HUES64 (cell line): ENCODE measurements around the gene CYCS. TPM values are rescaled to one million over a fixed set of nuclear protein-coding genes. Genes with fewer than 3 reads are reported as not detected.
"Not testable (repeated sequence)": the region's sequence is repeated elsewhere in the genome, so short reads cannot be mapped to it uniquely, and the experiment has no call there.

Experiments used
- H3K27ac ChIP-seq: 2 replicates; pipeline ENCODE4 v1.7.0; 2013; ENCODE audit warnings: low read depth, low read length, inconsistent platforms
- H3K27me3 ChIP-seq: 2 replicates; pipeline ENCODE4 v1.6.1; 2013; ENCODE audit warnings: mild to moderate bottlenecking, low read length; ENCODE audit not compliant: insufficient read depth
- H3K36me3 ChIP-seq: 2 replicates; pipeline ENCODE4 v1.6.1; 2013; ENCODE audit warnings: mild to moderate bottlenecking, low read length; ENCODE audit not compliant: insufficient read depth
- H3K4me1 ChIP-seq: 2 replicates; pipeline ENCODE4 v1.6.1; 2013; ENCODE audit warnings: mild to moderate bottlenecking, low read length, moderate library complexity; ENCODE audit not compliant: insufficient read depth
- H3K4me3 ChIP-seq: 2 replicates; pipeline ENCODE4 v1.5.1; 2013; ENCODE audit warnings: mild to moderate bottlenecking, low read length, moderate library complexity
- H3K9ac ChIP-seq: 2 replicates; pipeline ENCODE4 v1.6.1; 2013; ENCODE audit warnings: mild to moderate bottlenecking, low read depth, low read length
- H3K9me3 ChIP-seq: 2 replicates; pipeline ENCODE4 v1.6.1; 2013; ENCODE audit warnings: low read depth, low read length; ENCODE audit not compliant: insufficient read depth
- WGBS: fragments of 150-250, 120-280 bp; methylation state at CpG from one replicate; pipeline ENCODE4 v1.1.7; 2013; ENCODE audit warnings: missing lambda C conversion rate; 5-methylcytosine and 5-hydroxymethylcytosine counted together
- polyA plus RNA-seq, 2 experiments: library from polyadenylated mRNA; stranded (reverse); fragments of 50-300 nt; gene quantifications; one replicate each; pipeline ENCODE4 v1.2.3, GENCODE V29; 2013

CYCS gene
- 199 TPM for polyA plus RNA-seq (2013, experiment 1 of 2)
- polyA plus RNA-seq (2013, experiment 2 of 2): 216 TPM

DNA sequence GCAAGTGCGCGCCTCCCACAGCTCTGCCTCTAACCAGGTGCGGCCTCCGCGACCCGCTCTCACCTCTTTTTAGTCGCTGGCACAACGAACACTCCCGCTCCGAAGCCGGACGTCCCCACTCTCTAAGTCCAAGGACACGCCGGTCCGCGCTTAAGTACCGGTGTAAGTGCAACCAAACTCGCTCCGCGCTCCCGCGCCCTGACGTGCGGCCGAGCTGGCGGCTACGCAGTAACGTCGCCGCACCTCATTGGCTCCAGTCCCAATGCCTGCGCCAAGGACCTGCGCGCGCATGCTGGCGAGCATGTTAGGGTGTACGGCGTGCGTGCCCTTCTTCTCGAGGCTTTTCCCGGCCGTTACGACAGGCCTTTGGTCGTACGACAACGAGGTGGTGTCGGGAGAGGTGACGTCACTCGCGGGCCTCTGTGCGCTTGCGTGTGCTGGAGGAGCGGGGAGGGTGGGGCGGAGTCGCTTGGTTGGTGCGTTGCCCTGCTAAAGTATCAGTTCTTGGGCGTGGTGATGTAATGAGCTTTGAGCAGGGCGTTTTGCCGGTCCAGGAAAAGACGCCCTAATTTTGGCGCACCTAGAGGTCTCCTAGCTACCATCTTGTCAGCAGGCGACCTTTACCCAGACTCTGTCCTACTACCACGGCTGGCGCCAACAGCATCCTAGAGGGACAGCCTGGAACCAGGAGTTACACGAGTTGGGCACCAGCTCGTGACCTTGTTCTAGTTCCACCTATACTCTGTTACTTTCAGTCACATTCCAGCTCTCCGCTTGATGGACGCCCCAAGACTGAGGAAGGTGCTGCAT is at the start of gene CYCS:
Gene CYCS, minus strand, starts transcription at position 124 of the 810 bp plus-strand sequence. CDS start 1,141 bp downstream, outside the sequence.
- H3K27ac ChIP-seq: peak within 1 kb of the TSS; percentile 89
- H3K27me3 ChIP-seq: no peaks in the 10 kb centered on the region
- peaks cover 34% of the 10 kb centered on the region for H3K36me3 ChIP-seq
- WGBS: under 1% methylated on average over 67 of the region's 67 CpGs
- H3K4me1 ChIP-seq: no peaks in the 10 kb centered on the region
- no peaks in the 10 kb centered on the region for H3K9me3 ChIP-seq
- H3K4me3 ChIP-seq: peak within 1 kb of the TSS; percentile 99
- H3K9ac ChIP-seq: peak within 1 kb of the TSS; percentile 93

DNA sequence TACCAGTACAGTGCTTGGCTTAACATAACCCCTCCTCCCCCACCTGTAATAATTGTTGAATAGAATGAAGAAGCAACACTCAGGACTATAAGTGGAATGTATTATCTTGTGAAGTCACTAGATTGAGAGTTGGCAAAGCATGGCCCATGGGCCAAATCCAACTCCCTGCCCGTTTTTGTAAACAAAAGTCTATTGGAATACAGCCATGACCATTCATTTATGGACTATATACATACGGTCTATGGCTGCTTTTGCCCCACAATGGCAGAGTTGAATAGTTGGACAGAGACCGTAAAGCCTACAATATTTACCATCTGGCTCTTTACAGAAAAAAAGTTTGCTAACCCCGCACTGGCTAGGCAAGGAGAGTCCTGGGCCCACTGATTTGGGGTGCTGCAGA is 48.1 kb upstream of the CYCS start:
- no peak overlapping the region for H3K9ac ChIP-seq
- 74% methylated on average over 4 of the region's 4 CpGs for WGBS
- no peak overlapping the region for H3K27ac ChIP-seq
- no peaks in the 10 kb centered on the region for H3K27me3 ChIP-seq
- H3K9me3 ChIP-seq: peaks cover 5% of the 10 kb centered on the region; the same call in 1 of the 2 replicates
- peaks cover 22% of the 10 kb centered on the region for H3K4me1 ChIP-seq
- H3K36me3 ChIP-seq: no peaks in the 10 kb centered on the region
- H3K4me3 ChIP-seq: no peak overlapping the region

DNA sequence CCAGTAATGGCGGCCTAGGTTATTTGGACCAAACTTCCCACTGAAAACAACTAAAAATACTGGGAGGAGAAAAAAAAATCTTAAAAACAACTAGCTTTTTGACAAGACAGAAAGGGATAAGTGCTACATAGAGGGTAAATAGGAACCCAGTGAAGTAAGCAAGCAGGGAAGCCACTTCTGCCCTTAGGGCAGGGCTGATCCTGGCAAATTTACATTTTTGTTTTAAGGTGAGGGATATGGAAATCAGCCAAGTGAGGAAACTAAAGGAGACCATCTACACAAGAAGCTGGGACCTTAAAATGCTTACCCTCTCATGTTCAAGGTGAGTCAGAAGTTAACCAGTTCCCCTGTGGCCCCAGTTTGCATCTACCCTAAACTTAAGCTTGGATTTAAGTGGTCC is 46.5 kb upstream of the CYCS start:
- no CpG with 5 or more reads among the region's 1 CpG for WGBS
- H3K27ac ChIP-seq: no peak overlapping the region
- no peak overlapping the region for H3K9ac ChIP-seq

DNA sequence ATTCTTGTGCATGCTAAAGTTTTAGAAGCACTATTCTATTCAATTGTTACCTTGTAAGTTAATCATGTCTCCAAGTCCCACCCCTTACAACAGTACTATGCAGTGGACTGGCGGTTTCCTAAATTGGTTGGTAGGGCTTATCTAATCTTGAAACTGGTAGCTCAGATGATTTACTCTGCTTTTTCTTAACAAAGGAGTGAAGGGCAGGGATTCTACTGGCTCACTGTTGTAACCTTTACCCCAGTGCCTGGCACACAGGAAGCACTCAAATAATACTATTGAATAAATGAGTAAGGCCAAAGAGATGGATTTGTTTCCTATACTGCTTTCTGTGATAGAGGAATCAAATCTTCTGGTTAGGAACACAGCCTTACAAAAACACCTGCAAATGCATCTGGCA is 46.0 kb upstream of the CYCS start:
- WGBS: 82% methylated on average over 1 of the region's 1 CpG
- Histone ChIP-seq H3K36me3 (no peaks in the 10 kb centered on the region), H3K9ac (no peak overlapping the region), H3K27me3 (no peaks in the 10 kb centered on the region), H3K4me3 (no peak overlapping the region), H3K9me3 (peaks cover 5% of the 10 kb centered on the region; the same call in 1 of the 2 replicates), H3K27ac (no peak overlapping the region), H3K4me1 (peaks cover 22% of the 10 kb centered on the region)

More for the DNA sequence above, 46.5 kb upstream of the CYCS start:
- Histone ChIP-seq H3K36me3 (no peaks in the 10 kb centered on the region), H3K4me1 (peaks cover 22% of the 10 kb centered on the region), H3K9me3 (peaks cover 5% of the 10 kb centered on the region; the same call in 1 of the 2 replicates), H3K27me3 (no peaks in the 10 kb centered on the region), H3K4me3 (no peak overlapping the region)

DNA sequence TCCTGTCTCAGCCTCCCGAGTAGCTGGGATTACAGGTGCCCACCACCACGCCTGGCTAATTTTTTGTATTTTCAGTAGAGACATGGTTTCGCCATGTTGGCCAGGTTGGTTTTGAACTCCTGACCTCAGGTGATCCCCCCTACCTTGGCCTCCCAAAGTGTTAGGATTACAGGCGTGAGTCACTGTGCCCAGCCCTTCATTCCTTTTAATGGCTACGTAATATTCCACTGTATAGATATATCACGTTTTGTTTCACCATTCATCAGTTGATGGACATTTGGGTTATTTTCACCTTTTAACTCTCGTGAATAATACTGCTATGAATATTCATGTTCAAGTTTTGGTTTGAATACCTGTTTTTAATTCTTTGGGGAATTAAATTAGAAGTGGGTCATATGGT is 44.6 kb upstream of the CYCS start:
- 98% methylated on average over 7 of the region's 7 CpGs for WGBS
- Histone ChIP-seq H3K9ac (no peak overlapping the region), H3K4me3 (no peak overlapping the region), H3K27ac (no peak overlapping the region), H3K36me3 (no peaks in the 10 kb centered on the region), H3K9me3 (peaks cover 5% of the 10 kb centered on the region; the same call in 1 of the 2 replicates), H3K27me3 (no peaks in the 10 kb centered on the region), H3K4me1 (peaks cover 22% of the 10 kb centered on the region)

DNA sequence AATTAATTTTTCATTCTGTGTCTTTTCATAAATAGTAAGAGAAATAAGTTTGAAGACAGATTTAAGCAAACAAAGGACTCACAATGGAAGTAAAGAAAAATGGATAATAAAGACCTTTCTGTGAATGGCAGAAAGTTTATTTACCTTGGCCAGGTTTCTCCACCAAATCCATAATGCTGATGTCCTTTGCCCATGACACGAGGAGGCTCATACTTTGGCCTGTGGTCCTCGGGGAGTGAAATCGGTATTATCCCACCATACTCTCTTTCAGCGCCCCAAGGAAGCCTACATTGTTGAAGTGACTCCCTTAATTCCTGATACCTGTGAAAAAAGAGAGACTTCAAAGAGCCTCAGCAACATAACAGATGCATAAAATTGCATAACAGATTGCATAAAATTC is 43.1 kb upstream of the CYCS start:
- Histone ChIP-seq H3K27me3 (no peaks in the 10 kb centered on the region), H3K4me3 (no peak overlapping the region), H3K9me3 (peaks cover 5% of the 10 kb centered on the region; the same call in 1 of the 2 replicates), H3K36me3 (no peaks in the 10 kb centered on the region), H3K4me1 (peaks cover 22% of the 10 kb centered on the region), H3K27ac (no peak overlapping the region), H3K9ac (no peak overlapping the region)
- 93% methylated on average over 4 of the region's 4 CpGs for WGBS

DNA sequence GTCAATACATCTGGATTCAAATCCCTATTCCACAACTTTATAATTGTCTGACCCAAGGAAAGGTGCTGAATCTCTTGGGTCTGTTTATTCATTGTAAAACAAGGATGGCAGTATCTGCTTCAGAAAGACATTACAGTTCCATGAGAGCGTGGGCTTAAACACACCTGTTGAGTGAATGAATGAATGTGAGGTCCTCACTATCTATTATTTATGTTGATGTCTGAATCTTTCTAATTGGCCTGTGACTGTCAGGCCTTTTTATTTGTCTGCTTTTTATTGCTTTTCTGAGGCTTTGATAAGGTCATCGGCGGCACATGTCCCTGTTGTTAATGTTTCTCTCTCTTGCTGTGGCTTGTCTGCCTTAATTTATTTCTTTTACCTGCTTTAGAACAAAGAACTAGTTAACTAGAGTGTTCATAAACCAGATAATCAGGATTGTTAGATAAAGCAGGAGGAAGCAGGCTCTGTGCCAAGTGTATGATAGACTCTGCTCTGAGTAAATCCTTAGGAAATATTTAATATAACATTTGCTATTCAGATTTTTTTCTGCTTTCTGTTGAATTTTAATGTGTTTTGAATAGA is 42.3 kb upstream of the CYCS start:
- Histone ChIP-seq H3K4me1 (peaks cover 19% of the 10 kb centered on the region), H3K27ac (no peak overlapping the region), H3K36me3 (no peaks in the 10 kb centered on the region), H3K27me3 (no peaks in the 10 kb centered on the region), H3K9me3 (peaks cover 5% of the 10 kb centered on the region; the same call in 1 of the 2 replicates), H3K9ac (no peak overlapping the region), H3K4me3 (no peak overlapping the region)
- 91% methylated on average over 3 of the region's 3 CpGs for WGBS

DNA sequence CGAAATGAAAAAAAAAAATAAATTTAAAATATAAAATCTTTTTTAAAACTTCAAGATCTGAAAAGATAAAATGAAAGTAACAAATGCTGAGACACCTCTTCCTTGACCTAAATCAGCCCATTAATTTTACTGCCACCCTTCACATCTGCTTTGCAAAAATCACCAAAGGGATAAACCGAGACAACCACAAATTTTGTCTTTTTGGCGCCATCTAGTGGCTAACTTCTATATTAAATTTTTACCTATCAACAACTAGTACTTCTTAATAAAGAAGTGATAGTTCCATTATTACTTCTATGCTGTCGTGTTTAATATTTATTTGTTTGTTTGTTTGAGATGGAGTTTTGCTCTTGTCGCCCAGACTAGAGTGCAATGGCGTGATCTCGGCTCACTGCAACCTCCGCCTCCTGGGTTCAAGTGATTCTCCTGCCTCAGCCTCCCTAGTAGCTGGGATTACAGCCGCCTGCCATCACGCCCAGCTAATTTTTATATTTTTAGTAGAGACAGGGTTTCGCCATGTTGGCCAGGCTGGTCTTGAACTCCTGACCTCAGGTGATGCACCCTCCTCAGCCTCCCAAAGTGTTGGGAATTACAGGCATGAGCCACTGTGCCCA is 35.0 kb upstream of the CYCS start:
- not testable (repeated sequence) for H3K9ac ChIP-seq, H3K27me3 ChIP-seq, H3K4me3 ChIP-seq, H3K9me3 ChIP-seq, H3K27ac ChIP-seq, H3K36me3 ChIP-seq, H3K4me1 ChIP-seq
- WGBS: 61% methylated on average over 9 of the region's 11 CpGs

DNA sequence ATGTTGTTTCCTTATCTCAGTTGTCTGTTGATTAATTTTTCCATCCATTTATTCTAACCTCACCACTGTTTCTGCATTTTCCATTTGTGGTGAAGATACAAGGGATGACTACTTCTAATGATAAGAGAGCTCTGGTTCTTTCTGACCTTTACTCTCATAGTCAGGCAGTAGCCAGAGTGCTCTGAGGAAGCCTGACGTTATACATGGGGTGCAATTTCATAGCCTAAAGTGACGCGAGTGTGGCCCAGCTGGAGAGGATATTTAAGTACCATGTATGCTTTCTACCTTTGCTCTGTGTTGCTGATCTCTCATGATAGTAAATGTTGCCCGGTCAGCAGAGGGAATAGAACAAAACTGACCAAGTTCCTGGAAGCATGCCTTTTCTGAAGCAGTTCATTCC is 33.9 kb upstream of the CYCS start:
- no peak overlapping the region for H3K27ac ChIP-seq
- H3K9ac ChIP-seq: no peak overlapping the region
- no peaks in the 10 kb centered on the region for H3K27me3 ChIP-seq
- no peaks in the 10 kb centered on the region for H3K9me3 ChIP-seq
- H3K4me3 ChIP-seq: no peak overlapping the region
- no peaks in the 10 kb centered on the region for H3K36me3 ChIP-seq
- WGBS: 93% methylated on average over 4 of the region's 4 CpGs
- H3K4me1 ChIP-seq: no peaks in the 10 kb centered on the region

DNA sequence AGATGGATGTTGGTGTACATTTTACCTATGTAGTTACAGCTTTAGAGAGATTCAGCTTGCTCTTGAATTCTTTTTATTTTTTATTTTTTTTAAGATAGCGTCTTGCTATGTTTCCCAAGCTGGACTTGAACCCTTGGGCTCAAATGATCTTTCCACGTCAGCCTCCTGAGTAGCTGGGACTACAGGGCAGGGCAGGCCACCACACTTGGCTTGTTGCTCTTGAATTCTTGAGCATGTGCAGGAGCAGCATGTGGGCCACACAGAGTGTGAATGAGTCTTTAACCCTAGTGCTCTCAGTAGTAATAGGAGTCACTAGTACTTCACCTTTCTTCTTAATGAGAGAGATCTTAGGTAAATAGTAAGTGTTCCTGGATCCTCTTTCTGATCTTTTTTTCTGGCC is 26.7 kb upstream of the CYCS start:
- no peak overlapping the region for H3K9ac ChIP-seq
- no peaks in the 10 kb centered on the region for H3K9me3 ChIP-seq
- WGBS: 89% methylated on average over 2 of the region's 2 CpGs
- H3K27me3 ChIP-seq: no peaks in the 10 kb centered on the region
- peaks cover 16% of the 10 kb centered on the region for H3K4me1 ChIP-seq
- no peaks in the 10 kb centered on the region for H3K36me3 ChIP-seq
- H3K27ac ChIP-seq: no peak overlapping the region
- no peak overlapping the region for H3K4me3 ChIP-seq

DNA sequence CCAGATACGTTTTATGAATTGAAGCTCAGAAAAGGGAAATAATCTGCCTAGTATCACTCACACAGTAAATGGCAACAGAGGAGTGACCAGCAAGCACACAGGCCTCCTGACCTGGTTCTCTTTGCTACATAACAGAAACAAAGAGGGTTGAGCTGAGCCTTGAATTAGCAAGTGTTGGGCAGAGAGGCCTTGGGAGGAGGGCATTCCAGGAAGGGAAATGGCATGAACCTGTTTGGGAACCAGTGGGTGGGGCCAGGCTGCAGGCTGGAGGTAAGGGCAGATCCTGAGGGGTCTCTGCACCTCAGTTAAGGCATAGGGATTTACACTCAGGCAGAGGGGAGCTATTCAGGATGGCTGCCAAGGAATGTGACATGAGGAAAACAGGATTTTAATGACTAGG is 24.8 kb upstream of the CYCS start:
- H3K4me1 ChIP-seq: peaks cover 16% of the 10 kb centered on the region
- H3K9me3 ChIP-seq: no peaks in the 10 kb centered on the region
- WGBS: 100% methylated on average over 1 of the region's 1 CpG
- no peaks in the 10 kb centered on the region for H3K27me3 ChIP-seq
- H3K4me3 ChIP-seq: no peak overlapping the region
- H3K9ac ChIP-seq: peak overlapping the region; percentile 39; the same call in 1 of the 2 replicates
- no peaks in the 10 kb centered on the region for H3K36me3 ChIP-seq
- H3K27ac ChIP-seq: peak overlapping the region; percentile 25; the same call in 1 of the 2 replicates
